Suprapubic skin (tissue), 4 donors: Measurements from ENCODE around the gene PPP2R3B. TPM values are rescaled to one million over a fixed set of nuclear protein-coding genes. Genes with fewer than 3 reads are reported as not detected.
A peak's percentile ranks its signal among the peaks of the same experiment; 100 is the strongest.

Experiments used
- DNase-seq, 2 donors: peaks; one replicate each; pipeline ENCODE4 v3.0.0-alpha.2; 2019; ENCODE audit warnings: low spot score in 2 of 2
- H3K27ac ChIP-seq: fragments of 200-600 bp; sonication (generic); one replicate; pipeline ENCODE4 v1.5.1; 2019
- H3K27me3 ChIP-seq: fragments of 200-600 bp; sonication (generic); one replicate; pipeline ENCODE4 v1.5.1; 2019
- H3K36me3 ChIP-seq: fragments of 200-600 bp; sonication (generic); one replicate; pipeline ENCODE4 v1.5.1; 2019
- H3K4me1 ChIP-seq: fragments of 200-600 bp; sonication (generic); one replicate; pipeline ENCODE4 v1.5.1; 2019
- H3K4me3 ChIP-seq: fragments of 200-600 bp; sonication (generic); one replicate; pipeline ENCODE4 v1.5.1; 2019; ENCODE audit warnings: mild to moderate bottlenecking
- H3K9me3 ChIP-seq: fragments of 200-600 bp; sonication (generic); one replicate; pipeline ENCODE4 v1.5.1; 2019
- EP300 ChIP-seq: sonication (generic); formaldehyde crosslinking; IDR thresholded peaks from one replicate; pipeline ENCODE4 v1.6.1; 2017; ENCODE audit warnings: antibody characterized with exemption
- POLR2A ChIP-seq, 2 donors: fragments of 450-650 bp; IDR thresholded peaks; one replicate each; pipeline ENCODE4 v1.6.1; 2017; ENCODE audit warnings: antibody characterized with exemption in 2 of 2, mild to moderate bottlenecking in 2 of 2, moderate library complexity in 2 of 2
- POLR2AphosphoS5 ChIP-seq, 3 donors: sonication (generic); formaldehyde crosslinking; IDR thresholded peaks; one replicate each; pipeline ENCODE4 v1.6.1; 2017; ENCODE audit warnings: antibody characterized with exemption in 3 of 3
- WGBS: methylation state at CpG from one replicate; pipeline ENCODE4 v1.1.5; 2018; 5-methylcytosine and 5-hydroxymethylcytosine counted together
- total RNA-seq, 4 donors: library from RNA; depleted of rRNA; stranded (reverse); fragments of >200 nt; gene quantifications; one replicate each; pipeline ENCODE4 v1.1.0, GENCODE V29; 2016
- TF ChIP-seq, protein P1 (sequence below), 2 donors: fragments of 200-600 bp in 1 of 2; fragments of 450-650 bp in 1 of 2; sonication (generic) in 1 of 2; IDR thresholded peaks; one replicate each; pipeline ENCODE4 v1.5.1; 2016 to 2019; ENCODE audit warnings: antibody characterized with exemption in 2 of 2, mild to moderate bottlenecking in 1 of 2, moderate library complexity in 1 of 2

PPP2R3B gene
- total RNA-seq, 4 donors from 2014 or later, result 31.8 to 79.6 (median 47.1) TPM

DNA sequence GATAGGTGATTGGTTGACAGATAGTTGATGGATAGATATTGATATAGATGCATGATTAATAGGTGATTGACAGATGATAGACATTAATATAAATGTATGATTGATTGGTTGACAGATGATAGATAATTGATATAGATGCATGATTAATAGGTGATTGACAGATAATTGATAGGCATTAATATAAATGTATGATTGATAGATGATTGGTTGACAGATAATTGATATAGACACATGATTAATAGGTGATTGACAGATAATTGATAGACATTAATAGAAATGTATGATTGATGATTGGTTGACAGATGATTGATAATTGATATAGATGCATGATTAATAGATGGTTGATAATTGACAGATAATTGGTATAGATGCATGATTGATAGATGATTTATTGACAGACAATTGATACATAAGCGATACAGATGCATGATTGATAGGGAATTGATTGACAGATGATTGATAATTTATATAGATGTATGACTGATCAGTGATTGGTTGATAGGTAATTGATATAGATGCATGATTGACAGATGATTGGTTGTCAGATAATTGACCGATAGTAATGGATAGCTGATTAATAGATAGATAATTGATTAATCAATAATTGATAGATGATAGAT, 44.9 kb upstream of the PPP2R3B start:
- H3K4me3 ChIP-seq, result no peak overlapping the region
- no peaks in the 10 kb centered on the region for H3K36me3 ChIP-seq
- peaks cover 32% of the 10 kb centered on the region for H3K27me3 ChIP-seq
- no peak for TF ChIP-seq EP300
- TF ChIP-seq, protein P1, sequence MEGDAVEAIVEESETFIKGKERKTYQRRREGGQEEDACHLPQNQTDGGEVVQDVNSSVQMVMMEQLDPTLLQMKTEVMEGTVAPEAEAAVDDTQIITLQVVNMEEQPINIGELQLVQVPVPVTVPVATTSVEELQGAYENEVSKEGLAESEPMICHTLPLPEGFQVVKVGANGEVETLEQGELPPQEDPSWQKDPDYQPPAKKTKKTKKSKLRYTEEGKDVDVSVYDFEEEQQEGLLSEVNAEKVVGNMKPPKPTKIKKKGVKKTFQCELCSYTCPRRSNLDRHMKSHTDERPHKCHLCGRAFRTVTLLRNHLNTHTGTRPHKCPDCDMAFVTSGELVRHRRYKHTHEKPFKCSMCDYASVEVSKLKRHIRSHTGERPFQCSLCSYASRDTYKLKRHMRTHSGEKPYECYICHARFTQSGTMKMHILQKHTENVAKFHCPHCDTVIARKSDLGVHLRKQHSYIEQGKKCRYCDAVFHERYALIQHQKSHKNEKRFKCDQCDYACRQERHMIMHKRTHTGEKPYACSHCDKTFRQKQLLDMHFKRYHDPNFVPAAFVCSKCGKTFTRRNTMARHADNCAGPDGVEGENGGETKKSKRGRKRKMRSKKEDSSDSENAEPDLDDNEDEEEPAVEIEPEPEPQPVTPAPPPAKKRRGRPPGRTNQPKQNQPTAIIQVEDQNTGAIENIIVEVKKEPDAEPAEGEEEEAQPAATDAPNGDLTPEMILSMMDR (IDR thresholded peaks at IDR 0.05), result no peak
- no peaks in the 10 kb centered on the region for H3K9me3 ChIP-seq
- no peak for DNase-seq
- 93% methylated on average over 2 of the region's 2 CpGs for WGBS
- H3K4me1 ChIP-seq, result peaks cover 6% of the 10 kb centered on the region
- H3K27ac ChIP-seq, result no peak overlapping the region

DNA sequence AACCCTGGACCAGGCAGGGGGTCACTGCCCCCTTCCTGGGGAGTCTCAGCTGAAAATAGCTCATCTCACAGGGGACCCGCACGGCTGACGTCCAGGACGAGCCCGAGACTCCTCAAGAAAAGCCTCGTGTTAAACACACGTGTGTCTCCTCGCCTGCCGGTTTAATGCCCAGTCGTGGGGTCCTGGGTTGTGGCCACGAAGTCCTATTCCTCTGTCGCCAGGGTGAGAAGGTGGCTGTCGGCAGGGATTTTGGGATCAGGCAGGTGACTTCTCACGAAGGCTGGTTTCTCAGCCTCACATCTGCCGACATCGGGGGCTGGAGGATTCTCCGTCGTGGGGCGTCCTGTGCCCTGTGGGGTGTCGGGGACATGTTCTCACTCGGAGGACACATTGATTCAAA, 44.3 kb upstream of the PPP2R3B start:
- Histone ChIP-seq H3K27ac (no peak overlapping the region), H3K9me3 (no peaks in the 10 kb centered on the region), H3K4me1 (peaks cover 6% of the 10 kb centered on the region), H3K4me3 (no peak overlapping the region), H3K36me3 (no peaks in the 10 kb centered on the region), H3K27me3 (peaks cover 32% of the 10 kb centered on the region)
- WGBS, result 80% methylated on average over 18 of the region's 21 CpGs
- TF ChIP-seq EP300, result no peak
- DNase-seq, result no peak

DNA sequence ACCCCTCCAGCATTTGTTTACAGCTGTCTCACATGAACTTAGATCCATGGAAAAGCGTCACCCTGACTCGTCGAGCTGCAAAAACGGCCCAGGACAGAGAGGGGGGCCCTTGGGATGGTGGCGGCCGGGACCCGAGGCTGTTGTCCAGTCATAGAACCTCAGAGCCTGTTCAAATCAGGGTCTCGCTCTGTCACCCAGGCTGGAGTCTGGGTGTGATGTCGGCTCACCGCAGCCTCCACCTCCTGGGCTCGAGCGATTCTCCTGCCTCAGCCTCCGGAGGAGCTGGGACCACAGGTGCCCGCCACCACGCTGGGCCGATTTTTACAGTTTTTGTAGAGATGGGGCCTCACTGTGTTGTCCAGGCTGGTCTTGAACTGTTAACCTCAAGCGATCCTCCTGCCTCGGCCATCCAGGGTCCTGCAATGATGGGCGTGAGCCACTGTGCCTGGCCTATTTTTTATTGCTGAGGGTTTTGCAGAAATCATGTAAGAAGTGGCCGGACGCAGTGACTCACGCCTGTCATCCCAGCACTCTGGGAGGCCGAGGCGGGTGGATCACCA, 42.6 kb upstream of the PPP2R3B start:
- H3K4me1 ChIP-seq, result peaks cover 6% of the 10 kb centered on the region
- TF ChIP-seq EP300 (no peak), POLR2AphosphoS5 (IDR thresholded peaks at IDR 0.05) (no peak), POLR2A (IDR thresholded peaks at IDR 0.05) (no peak)
- TF ChIP-seq, protein P1 (IDR thresholded peaks at IDR 0.05), result no peak
- H3K27me3 ChIP-seq, result peaks cover 32% of the 10 kb centered on the region
- H3K27ac ChIP-seq, result no peak overlapping the region
- no peaks in the 10 kb centered on the region for H3K36me3 ChIP-seq
- WGBS, result 82% methylated on average over 19 of the region's 24 CpGs
- no peak for DNase-seq
- H3K9me3 ChIP-seq, result no peaks in the 10 kb centered on the region
- no peak overlapping the region for H3K4me3 ChIP-seq

DNA sequence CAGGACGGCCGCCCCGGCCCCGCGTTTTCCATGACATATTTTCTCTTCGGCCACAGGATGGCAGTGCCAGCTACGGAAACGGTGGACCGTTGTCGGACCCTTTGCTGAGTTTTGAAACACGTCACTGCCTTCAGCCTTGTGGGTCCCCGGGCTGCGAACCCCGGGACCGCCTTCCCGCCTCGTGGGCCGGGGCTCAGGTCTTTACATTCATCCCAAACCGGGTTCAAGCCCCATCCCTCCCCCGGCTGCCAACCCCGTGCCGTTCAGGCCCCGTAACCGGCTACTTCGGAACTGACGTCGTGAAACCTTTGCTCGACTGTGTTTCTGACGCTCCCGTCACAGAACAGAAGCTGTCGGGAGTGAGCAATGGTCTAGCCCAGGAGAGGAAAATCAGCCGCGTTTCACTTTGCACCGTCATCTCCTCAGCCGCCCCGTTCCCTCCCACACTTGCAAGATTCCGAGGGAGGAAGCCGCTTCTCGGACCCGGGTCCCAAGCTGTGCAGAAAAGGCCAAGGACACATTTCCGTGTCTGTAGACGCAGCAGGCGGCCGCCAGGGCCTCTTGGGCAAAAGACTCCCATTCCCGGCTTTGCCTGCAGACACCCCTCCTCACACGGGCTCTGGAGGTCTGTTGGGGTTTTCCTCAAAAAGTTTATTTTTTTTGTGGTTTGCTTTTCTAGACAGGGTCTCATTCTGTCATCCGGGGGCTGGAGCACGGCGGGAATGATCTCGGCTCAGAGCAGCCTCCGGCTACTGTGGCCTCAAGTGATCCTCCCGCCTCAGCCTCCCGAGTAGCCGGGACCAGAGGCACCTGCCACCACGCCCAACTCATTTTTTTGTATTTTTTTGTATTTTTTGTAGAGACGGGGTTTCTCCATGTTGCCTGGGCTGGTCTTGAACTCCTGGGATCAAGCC, 41.4 kb upstream of the PPP2R3B start:
- peaks cover 6% of the 10 kb centered on the region for H3K4me1 ChIP-seq
- TF ChIP-seq EP300, result no peak
- TF ChIP-seq POLR2AphosphoS5 (IDR thresholded peaks at IDR 0.05), result no peak
- TF ChIP-seq, protein P1 (IDR thresholded peaks at IDR 0.05), result no peak
- no peak for TF ChIP-seq POLR2A (IDR thresholded peaks at IDR 0.05)
- H3K27me3 ChIP-seq, result peaks cover 32% of the 10 kb centered on the region
- no peak overlapping the region for H3K27ac ChIP-seq
- DNase-seq, result no peak
- 20% methylated on average over 49 of the region's 56 CpGs for WGBS
- H3K9me3 ChIP-seq, result no peaks in the 10 kb centered on the region
- no peaks in the 10 kb centered on the region for H3K36me3 ChIP-seq
- H3K4me3 ChIP-seq, result peak overlapping the region; percentile 24

DNA sequence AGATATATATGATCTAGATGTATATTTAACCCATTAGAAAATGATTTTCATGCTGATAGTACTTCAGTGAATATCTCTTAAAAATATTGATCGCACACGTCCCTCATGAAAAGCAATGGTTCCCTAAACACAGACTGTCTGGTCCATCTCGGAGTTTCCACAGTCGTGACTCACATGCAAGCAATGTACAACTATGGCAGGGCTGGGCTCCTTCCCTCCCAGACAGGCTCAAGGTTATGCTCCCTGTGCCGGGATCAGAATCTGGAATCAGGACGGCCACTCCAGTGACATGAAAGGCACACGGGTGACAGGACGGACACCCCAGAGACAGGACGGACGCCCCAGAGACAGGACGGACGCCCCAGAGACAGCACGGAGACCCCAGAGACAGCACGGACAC, 40.2 kb upstream of the PPP2R3B start:
- no peak overlapping the region for H3K4me3 ChIP-seq
- no peak overlapping the region for H3K27ac ChIP-seq
- H3K9me3 ChIP-seq, result no peaks in the 10 kb centered on the region
- no peak for DNase-seq
- peaks cover 34% of the 10 kb centered on the region for H3K27me3 ChIP-seq
- no peaks in the 10 kb centered on the region for H3K36me3 ChIP-seq
- peaks cover 6% of the 10 kb centered on the region for H3K4me1 ChIP-seq
- TF ChIP-seq, protein P1 (IDR thresholded peaks at IDR 0.05), result no peak
- TF ChIP-seq EP300 (no peak), POLR2AphosphoS5 (IDR thresholded peaks at IDR 0.05) (no peak), POLR2A (IDR thresholded peaks at IDR 0.05) (no peak)
- WGBS, result 79% methylated on average over 11 of the region's 14 CpGs
